Measurements from ENCODE around the gene ZNF641.

GRCh38 chr12:48339442-48340117, 11.1 kb downstream of the ZNF641 start:
- TF ChIP-seq, protein P1, sequence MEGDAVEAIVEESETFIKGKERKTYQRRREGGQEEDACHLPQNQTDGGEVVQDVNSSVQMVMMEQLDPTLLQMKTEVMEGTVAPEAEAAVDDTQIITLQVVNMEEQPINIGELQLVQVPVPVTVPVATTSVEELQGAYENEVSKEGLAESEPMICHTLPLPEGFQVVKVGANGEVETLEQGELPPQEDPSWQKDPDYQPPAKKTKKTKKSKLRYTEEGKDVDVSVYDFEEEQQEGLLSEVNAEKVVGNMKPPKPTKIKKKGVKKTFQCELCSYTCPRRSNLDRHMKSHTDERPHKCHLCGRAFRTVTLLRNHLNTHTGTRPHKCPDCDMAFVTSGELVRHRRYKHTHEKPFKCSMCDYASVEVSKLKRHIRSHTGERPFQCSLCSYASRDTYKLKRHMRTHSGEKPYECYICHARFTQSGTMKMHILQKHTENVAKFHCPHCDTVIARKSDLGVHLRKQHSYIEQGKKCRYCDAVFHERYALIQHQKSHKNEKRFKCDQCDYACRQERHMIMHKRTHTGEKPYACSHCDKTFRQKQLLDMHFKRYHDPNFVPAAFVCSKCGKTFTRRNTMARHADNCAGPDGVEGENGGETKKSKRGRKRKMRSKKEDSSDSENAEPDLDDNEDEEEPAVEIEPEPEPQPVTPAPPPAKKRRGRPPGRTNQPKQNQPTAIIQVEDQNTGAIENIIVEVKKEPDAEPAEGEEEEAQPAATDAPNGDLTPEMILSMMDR (IDR thresholded peaks at IDR 0.05) = no peak
- TF ChIP-seq SP1 (CRISPR knock-in tag; conservative IDR thresholded peaks at IDR 0.05) (no peak), ZNF396 (CRISPR knock-in tag; IDR thresholded peaks at IDR 0.05; ENCODE audit: borderline replicate concordance) (no peak), JUN (CRISPR knock-in tag; IDR thresholded peaks at IDR 0.05) (no peak), ESRRA (CRISPR knock-in tag; IDR thresholded peaks at IDR 0.05; ENCODE audit: borderline replicate concordance) (no peak), SMAD3 (CRISPR knock-in tag; IDR thresholded peaks at IDR 0.05; ENCODE audit: borderline replicate concordance) (no peak), SMAD4 (CRISPR knock-in tag; IDR thresholded peaks at IDR 0.05) (no peak), ZNF423 (CRISPR knock-in tag; IDR thresholded peaks at IDR 0.05) (no peak)
- TF ChIP-seq, protein P2, sequence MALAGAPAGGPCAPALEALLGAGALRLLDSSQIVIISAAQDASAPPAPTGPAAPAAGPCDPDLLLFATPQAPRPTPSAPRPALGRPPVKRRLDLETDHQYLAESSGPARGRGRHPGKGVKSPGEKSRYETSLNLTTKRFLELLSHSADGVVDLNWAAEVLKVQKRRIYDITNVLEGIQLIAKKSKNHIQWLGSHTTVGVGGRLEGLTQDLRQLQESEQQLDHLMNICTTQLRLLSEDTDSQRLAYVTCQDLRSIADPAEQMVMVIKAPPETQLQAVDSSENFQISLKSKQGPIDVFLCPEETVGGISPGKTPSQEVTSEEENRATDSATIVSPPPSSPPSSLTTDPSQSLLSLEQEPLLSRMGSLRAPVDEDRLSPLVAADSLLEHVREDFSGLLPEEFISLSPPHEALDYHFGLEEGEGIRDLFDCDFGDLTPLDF (CRISPR knock-in tag; IDR thresholded peaks at IDR 0.05) = no peak
